Suprapubic skin (tissue), 3 donors: Measurements from ENCODE around the gene SOX13.

ENCODE experiments used
- CTCF ChIP-seq, 2 donors: fragments of 200-600 bp in 1 of 2; fragments of 450-650 bp in 1 of 2; sonication (generic) in 1 of 2; IDR thresholded peaks; one replicate each; pipeline ENCODE4 v1.5.1; 2016 to 2019; ENCODE audit warnings: antibody characterized with exemption in 2 of 2, mild to moderate bottlenecking in 1 of 2, moderate library complexity in 1 of 2
- EP300 ChIP-seq: sonication (generic); formaldehyde crosslinking; IDR thresholded peaks from one replicate; pipeline ENCODE4 v1.6.1; 2017; ENCODE audit warnings: antibody characterized with exemption
- POLR2A ChIP-seq, 2 donors: fragments of 450-650 bp; IDR thresholded peaks; one replicate each; pipeline ENCODE4 v1.6.1; 2017; ENCODE audit warnings: antibody characterized with exemption in 2 of 2, mild to moderate bottlenecking in 2 of 2, moderate library complexity in 2 of 2

GRCh38 chr1:204167730-204168129 is 94.8 kb downstream of the SOX13 start:
- TF ChIP-seq POLR2A (IDR thresholded peaks at IDR 0.05) (no peak), CTCF (IDR thresholded peaks at IDR 0.05) (no peak), EP300 (no peak)
